ENCODE measurements around the gene IGF2BP2. TPM values are rescaled to one million over a fixed set of nuclear protein-coding genes. Genes with fewer than 3 reads are reported as not detected.

The IGF2BP2 gene
- total and polyA plus RNA-seq, 9 of the 15 experiments (the other 6 are each of a cell fraction or from before 2014, with no cell fraction given) = 3.2 to 59.6 (median 30.5) TPM

- no peak for TF ChIP-seq ARID3A (IDR thresholded peaks at IDR 0.05; ENCODE audit: borderline replicate concordance, low read depth, low read length)
- no peak for TF ChIP-seq ZBTB8A (IDR thresholded peaks at IDR 0.05; ENCODE audit: partially characterized antibody)
- TF ChIP-seq ZNF146 (CRISPR knock-in tag; IDR thresholded peaks at IDR 0.05; ENCODE audit: unreplicated experiment) = no peak
- TF ChIP-seq ZNF3 (CRISPR knock-in tag; IDR thresholded peaks at IDR 0.05) = no peak
- TF ChIP-seq L3MBTL2 (IDR thresholded peaks at IDR 0.05) = peak; percentile 96
- TF ChIP-seq EP300 (IDR thresholded peaks at IDR 0.05; ENCODE audit: low read length) = no peak
- 0 out of 2 replicates have a peak, but pooled peaks have one; percentile 38 for TF ChIP-seq HMGXB4 (CRISPR knock-in tag; IDR thresholded peaks at IDR 0.05)
- TF ChIP-seq ZNF589 (CRISPR knock-in tag; IDR thresholded peaks at IDR 0.05; ENCODE audit: low read depth) = no peak; the same call in 1 of the 2 replicates
- TF ChIP-seq HNRNPK (IDR thresholded peaks at IDR 0.05; ENCODE audit: low read depth, low read length, poor library complexity, severe bottlenecking) = no peak
- no peak for TF ChIP-seq ETV6 (IDR thresholded peaks at IDR 0.05; ENCODE audit: borderline replicate concordance in 1 of 2, low read depth in 2 of 2, low read length in 1 of 2)
- TF ChIP-seq ETV6 (CRISPR knock-in tag; IDR thresholded peaks at IDR 0.05; ENCODE audit: borderline replicate concordance) = no peak
- peak; percentile 23; the same call in 1 of the 2 replicates for TF ChIP-seq ZBTB7A (IDR thresholded peaks at IDR 0.05; ENCODE audit: borderline replicate concordance, control insufficient read depth, low read depth, low read length)
- no peak for TF ChIP-seq PTRF (tag; IDR thresholded peaks at IDR 0.05)
- no peak for TF ChIP-seq STAT5A (IDR thresholded peaks at IDR 0.05; ENCODE audit: borderline replicate concordance, low read length)
- TF ChIP-seq SOX6 (IDR thresholded peaks at IDR 0.05) = no peak; the same call in 1 of the 2 replicates
- no peak for TF ChIP-seq RBM22 (IDR thresholded peaks at IDR 0.05; ENCODE audit: low read depth, low read length, poor library complexity, severe bottlenecking)
- TF ChIP-seq KDM2B (CRISPR knock-in tag; IDR thresholded peaks at IDR 0.05) = 0 out of 2 replicates have a peak, but pooled peaks have one; percentile 64
- no peak for TF ChIP-seq ZNF165 (CRISPR knock-in tag; IDR thresholded peaks at IDR 0.05; ENCODE audit: borderline replicate concordance)
- no peak for TF ChIP-seq NEUROD1 (IDR thresholded peaks at IDR 0.05; ENCODE audit: borderline replicate concordance, low read depth, low read length, partially characterized antibody)
- no peak for TF ChIP-seq ATF1 (CRISPR knock-in tag; IDR thresholded peaks at IDR 0.05)
- peak; percentile 30; the same call in 1 of the 2 replicates for TF ChIP-seq ATF1 (tag; IDR thresholded peaks at IDR 0.05)
- no peak for TF ChIP-seq ZNF449 (CRISPR knock-in tag; IDR thresholded peaks at IDR 0.05)
Observed at GRCh38 chr3:185825639-185826481, 1.0 kb upstream of the IGF2BP2 start (continued).
